Immature natural killer cell (primary cell): ENCODE data around the gene CA12. TPM values are rescaled to one million over a fixed set of nuclear protein-coding genes. Genes with fewer than 3 reads are reported as not detected.
A peak's percentile ranks its signal among the peaks of the same experiment; 100 is the strongest.

ENCODE experiments used
- DNase-seq, 3 donors: peaks; one replicate each; pipeline ENCODE4 v3.0.0; 2022; ENCODE audit warnings: mixed read lengths in 1 of 3
- H3K27ac Mint-ChIP-seq, 6 donors: one replicate each; pipeline ENCODE4 v1.8.0; 2020; ENCODE audit warnings: mixed read lengths in 6 of 6, mild to moderate bottlenecking in 5 of 6, inconsistent platforms in 4 of 6, moderate library complexity in 3 of 6
- H3K27me3 Mint-ChIP-seq, 3 donors: one replicate each; pipeline ENCODE4 v1.8.0; 2020 to 2021; ENCODE audit warnings: low read depth in 3 of 3, mild to moderate bottlenecking in 3 of 3, mixed read lengths in 3 of 3, moderate library complexity in 3 of 3, inconsistent platforms in 1 of 3
- H3K36me3 Mint-ChIP-seq, 3 donors: one replicate each; pipeline ENCODE4 v1.8.0; 2020; ENCODE audit warnings: mixed read lengths in 3 of 3, inconsistent platforms in 2 of 3, mild to moderate bottlenecking in 2 of 3
- H3K4me1 Mint-ChIP-seq, 2 donors: one replicate each; pipeline ENCODE4 v1.8.0; 2020; ENCODE audit warnings: inconsistent platforms in 2 of 2, mild to moderate bottlenecking in 2 of 2, mixed read lengths in 2 of 2, moderate library complexity in 1 of 2
- H3K4me3 Mint-ChIP-seq, 5 donors: one replicate each; pipeline ENCODE4 v1.8.0; 2020; ENCODE audit warnings: mild to moderate bottlenecking in 5 of 5, mixed read lengths in 5 of 5, inconsistent platforms in 3 of 5, moderate library complexity in 3 of 5
- H3K9me3 Mint-ChIP-seq, 6 donors: one replicate each; pipeline ENCODE4 v1.8.0; 2020; ENCODE audit warnings: mild to moderate bottlenecking in 6 of 6, mixed read lengths in 6 of 6, inconsistent platforms in 4 of 6, moderate library complexity in 3 of 6
- polyA plus RNA-seq, 3 donors: library from polyadenylated mRNA; unstranded; fragments of 300-500 nt; fragmentation: Illumina TruSeq; gene quantifications; one replicate each; pipeline ENCODE4 v1.2.3, GENCODE V29; 2021

CA12 gene
- polyA plus RNA-seq, 3 donors from 2014 or later, result not detected

DNA sequence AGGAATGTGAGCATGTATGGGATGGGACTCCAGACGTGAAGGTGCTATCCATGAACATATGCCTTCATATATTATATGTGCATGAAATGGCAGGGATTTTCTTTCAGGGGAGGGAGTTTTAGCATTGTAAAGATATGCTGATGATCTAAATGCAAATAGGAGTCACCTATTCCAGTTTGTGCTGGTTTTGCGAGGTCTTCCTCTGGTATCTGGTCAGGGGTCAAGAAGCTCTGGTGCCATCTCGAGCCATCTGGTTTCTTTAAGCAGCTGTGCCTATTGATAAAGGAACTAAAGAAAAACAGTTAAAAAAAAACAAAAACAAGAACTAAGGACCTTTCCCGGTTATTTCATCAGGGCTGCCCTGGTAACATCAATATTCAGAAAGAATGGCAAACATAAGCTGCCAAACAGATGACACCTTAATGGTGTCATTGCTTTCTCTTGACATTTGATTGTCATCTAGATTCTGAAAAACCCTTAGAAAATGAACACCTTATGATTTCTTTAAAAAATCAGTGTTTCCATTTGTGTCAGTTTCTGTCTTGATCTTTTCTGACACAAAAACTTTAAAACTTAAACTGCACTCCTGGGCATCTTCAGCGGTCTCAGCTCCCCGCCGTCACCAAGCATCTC is 81.6 kb downstream of the CA12 start:
- Mint-ChIP-seq H3K27me3 (no peaks in the 10 kb centered on the region), H3K4me3 (no peak overlapping the region), H3K4me1 (peaks cover 18 to 20% of the 10 kb centered on the region in 2 donors), H3K36me3 (peaks cover 13 to 46% (median 27%) of the 10 kb centered on the region in 3 donors), H3K27ac (no peak overlapping the region), H3K9me3 (no peaks in the 10 kb centered on the region)
- no peak for DNase-seq

DNA sequence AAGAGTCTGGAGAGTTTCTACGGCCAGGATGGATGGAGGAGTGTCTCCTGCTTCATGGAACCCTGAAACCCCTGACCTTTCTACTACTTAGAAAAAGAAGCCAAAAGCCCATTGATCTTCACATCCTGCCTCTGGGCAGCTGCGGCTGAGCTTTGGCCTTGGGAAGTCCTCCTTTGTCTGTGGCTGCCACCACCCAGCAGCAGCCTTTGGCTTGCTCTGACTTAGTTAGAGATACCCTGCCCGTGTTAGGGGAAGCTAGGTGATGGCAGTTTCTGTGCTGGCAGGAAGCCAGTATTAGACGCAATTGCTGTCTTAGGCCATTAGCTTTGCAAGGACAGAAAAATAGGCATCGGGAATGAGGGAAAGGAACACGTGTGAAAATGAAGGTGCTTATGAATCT is 85.5 kb downstream of the CA12 start:
- DNase-seq, result peak in 2 of 3 donors; percentile 10 to 21

DNA sequence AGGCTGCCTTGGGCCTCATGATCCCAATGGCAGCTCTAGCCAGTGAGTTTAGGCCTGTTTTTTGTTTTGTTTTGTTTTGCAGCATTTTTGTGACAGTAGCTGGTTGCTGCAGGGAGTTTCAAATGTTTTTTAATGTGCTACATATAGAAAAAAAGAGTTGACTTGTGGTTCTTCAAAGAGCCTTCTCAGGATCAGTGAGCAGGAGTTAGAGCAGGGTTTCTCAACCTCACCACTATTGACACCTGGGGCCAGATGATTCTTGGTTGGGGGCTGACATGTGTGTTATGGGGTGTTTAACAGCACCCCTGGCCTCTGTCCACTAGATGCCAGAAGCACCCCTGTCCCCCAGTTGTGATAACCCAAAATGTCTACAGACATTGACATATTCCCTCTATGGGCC is 86.3 kb downstream of the CA12 start:
- Mint-ChIP-seq H3K4me1 (peaks cover 18 to 21% of the 10 kb centered on the region in 2 donors), H3K36me3 (peaks cover 4 to 25% (median 8%) of the 10 kb centered on the region in 3 donors), H3K4me3 (no peak overlapping the region), H3K9me3 (no peaks in the 10 kb centered on the region), H3K27ac (peak overlapping the region in 3 of 6 donors; percentile 6 to 64 (median 44)), H3K27me3 (no peaks in the 10 kb centered on the region)
- DNase-seq, result peak in 1 of 3 donors; percentile 6

More for the DNA sequence above, 85.5 kb downstream of the CA12 start:
- H3K4me3 Mint-ChIP-seq, result peak overlapping the region in 4 of 5 donors; percentile 52 to 76 (median 60)
- H3K4me1 Mint-ChIP-seq, result peaks cover 18 to 21% of the 10 kb centered on the region in 2 donors
- peaks cover 4 to 29% (median 8%) of the 10 kb centered on the region in 3 donors for H3K36me3 Mint-ChIP-seq
- no peaks in the 10 kb centered on the region for H3K9me3 Mint-ChIP-seq
- H3K27me3 Mint-ChIP-seq, result no peaks in the 10 kb centered on the region
- peak overlapping the region; percentile 6 to 93 (median 70) for H3K27ac Mint-ChIP-seq

DNA sequence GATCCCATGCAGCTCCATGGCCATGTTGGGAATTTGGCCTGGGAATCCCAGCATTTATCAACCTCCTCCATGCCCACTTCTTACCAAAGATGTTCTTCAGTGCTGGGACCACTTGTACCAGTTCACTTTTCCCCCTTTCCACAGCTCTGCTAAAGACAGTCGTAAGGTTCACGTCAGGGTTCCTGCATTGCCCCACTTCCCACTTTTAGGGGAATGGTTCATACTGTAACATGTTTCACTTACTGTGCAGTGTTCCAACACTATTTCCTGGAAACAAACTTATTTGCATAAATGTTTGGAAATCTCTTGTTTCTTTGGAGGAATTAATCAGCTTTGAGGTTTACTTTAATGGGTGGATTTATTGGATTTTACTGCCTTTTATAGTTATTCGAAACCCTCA is 87.3 kb downstream of the CA12 start:
- no peak for DNase-seq
- Mint-ChIP-seq H3K27ac (no peak overlapping the region), H3K27me3 (no peaks in the 10 kb centered on the region), H3K4me3 (no peak overlapping the region), H3K9me3 (no peaks in the 10 kb centered on the region), H3K36me3 (peaks cover 4 to 22% (median 8%) of the 10 kb centered on the region in 3 donors), H3K4me1 (peaks cover 18 to 21% of the 10 kb centered on the region in 2 donors)

DNA sequence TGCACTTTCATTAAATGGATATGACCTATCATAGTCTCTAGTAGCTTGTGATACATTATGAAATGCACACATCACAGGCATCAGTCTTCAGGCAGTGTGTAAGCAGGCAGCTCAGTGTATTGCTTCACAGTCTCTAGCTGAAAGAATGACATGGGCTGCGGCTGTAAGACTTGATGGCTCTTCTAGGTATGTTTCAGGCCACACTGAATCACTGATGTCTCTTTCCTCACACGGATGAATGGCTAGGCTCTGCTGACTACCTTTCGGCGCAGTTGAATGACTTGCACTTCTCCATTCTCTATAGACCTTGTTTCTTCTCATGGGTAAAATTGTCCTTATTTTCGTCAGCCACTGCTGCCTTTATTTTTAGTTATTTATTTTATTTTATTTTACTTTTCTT is 88.9 kb downstream of the CA12 start:
- Mint-ChIP-seq H3K27me3 (no peaks in the 10 kb centered on the region), H3K4me3 (no peak overlapping the region), H3K27ac (no peak overlapping the region), H3K36me3 (peaks cover under 1 to 20% (median 10%) of the 10 kb centered on the region in 3 donors), H3K4me1 (peaks cover 23 to 30% of the 10 kb centered on the region in 2 donors), H3K9me3 (no peaks in the 10 kb centered on the region)
- DNase-seq, result no peak

DNA sequence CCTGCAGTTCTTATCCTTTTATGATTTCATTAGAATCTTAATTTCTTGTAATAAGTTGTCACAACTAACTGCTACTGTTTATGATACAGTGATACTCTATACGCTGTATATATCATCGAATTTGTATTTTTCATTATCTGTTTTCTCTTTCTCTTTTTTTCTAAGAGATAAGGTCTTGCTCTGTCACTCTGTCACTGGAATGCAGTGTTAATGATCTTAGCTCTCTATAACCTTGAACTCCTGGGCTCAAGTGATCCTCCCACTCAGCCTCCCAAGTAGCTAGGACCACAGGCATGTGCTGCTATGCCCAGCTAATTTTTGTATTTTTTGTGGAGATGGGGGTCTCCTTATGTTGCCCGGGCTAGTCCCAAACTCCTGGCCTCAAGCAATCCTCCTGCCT is 89.4 kb downstream of the CA12 start:
- Mint-ChIP-seq H3K4me1 (peaks cover 23 to 30% of the 10 kb centered on the region in 2 donors), H3K9me3 (no peaks in the 10 kb centered on the region), H3K27me3 (no peaks in the 10 kb centered on the region), H3K27ac (no peak overlapping the region), H3K4me3 (no peak overlapping the region), H3K36me3 (peaks cover 0 to 26% (median 11%) of the 10 kb centered on the region in 3 donors)
- DNase-seq, result no peak

DNA sequence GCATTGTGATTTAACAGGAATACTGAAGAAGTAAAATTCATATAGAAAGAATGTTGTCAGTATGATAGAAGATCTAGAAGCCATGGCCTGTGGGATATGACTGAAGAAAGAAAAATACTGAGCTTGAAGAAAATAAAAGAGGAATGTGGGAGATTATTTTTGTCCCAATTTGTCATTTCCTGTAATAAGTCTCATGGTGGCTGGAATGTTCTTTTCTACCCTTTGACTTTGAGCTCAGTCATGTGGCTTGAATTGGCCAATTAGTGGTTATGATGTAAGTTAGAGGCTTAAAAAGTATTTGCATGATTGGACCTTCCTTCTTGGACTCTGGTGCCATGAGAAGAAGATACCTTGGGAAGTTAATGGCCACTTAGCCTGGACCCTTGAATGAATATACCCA is 90.1 kb downstream of the CA12 start:
- peaks cover 4 to 33% (median 18%) of the 10 kb centered on the region in 3 donors for H3K36me3 Mint-ChIP-seq
- no peaks in the 10 kb centered on the region for H3K27me3 Mint-ChIP-seq
- H3K9me3 Mint-ChIP-seq, result no peaks in the 10 kb centered on the region
- H3K4me3 Mint-ChIP-seq, result no peak overlapping the region
- peaks cover 19 to 24% of the 10 kb centered on the region in 2 donors for H3K4me1 Mint-ChIP-seq
- H3K27ac Mint-ChIP-seq, result no peak overlapping the region
- no peak for DNase-seq

DNA sequence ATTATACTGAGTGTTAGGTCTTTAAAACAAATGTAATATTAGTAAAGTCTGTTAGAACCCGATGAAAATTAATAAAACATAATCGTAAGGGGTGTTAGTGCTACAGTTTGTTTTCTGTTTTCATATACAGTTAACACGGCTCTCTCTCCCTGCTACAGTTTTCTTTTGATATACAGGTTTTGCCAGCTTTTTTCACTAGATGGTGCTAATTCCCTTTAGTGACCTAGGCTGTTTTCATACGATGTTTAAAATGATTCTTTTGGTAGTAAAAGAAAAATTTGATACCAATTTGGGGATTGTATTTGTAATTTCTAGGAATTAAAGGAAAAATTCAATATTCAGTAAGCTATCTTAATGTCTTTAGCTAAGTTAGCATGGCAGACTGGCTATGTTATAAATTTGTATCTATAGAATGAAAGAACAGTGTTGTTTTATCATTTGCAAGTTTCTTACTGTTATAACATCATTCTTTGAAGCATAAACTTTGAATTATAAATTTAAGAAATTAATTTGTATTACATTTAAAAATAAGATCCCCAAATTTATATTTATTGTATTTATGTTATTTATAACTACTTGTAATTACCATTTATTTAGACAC is 92.8 kb downstream of the CA12 start:
- Mint-ChIP-seq H3K4me1 (peaks cover 5 to 9% of the 10 kb centered on the region in 2 donors), H3K27me3 (no peaks in the 10 kb centered on the region), H3K27ac (peak overlapping the region in 1 of 6 donors; percentile 20), H3K36me3 (peaks cover 12 to 24% (median 19%) of the 10 kb centered on the region in 3 donors), H3K4me3 (no peak overlapping the region), H3K9me3 (no peaks in the 10 kb centered on the region)
- peak; percentile 18 to 36 (median 31) for DNase-seq

DNA sequence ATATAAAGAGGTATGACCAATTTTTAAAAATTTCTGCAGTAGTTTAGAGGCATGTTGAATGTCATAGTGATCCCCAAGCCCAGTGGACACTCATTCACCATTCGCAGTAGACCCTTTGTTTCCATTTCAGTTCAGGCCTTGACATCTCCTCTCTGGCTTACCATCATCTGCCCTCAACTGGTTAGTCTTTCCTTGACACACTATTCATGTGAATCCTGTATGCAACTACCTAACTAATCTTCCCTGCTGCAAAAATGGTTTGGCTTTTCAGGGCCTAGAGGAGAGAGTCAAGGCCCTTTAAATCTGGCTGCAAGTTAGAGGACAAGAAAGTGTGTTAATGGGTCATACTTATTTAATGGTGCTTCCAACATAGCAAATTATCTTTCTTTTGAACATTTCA is 93.3 kb downstream of the CA12 start:
- DNase-seq, result no peak
- Mint-ChIP-seq H3K4me3 (no peak overlapping the region), H3K4me1 (peaks cover 9 to 14% of the 10 kb centered on the region in 2 donors), H3K9me3 (no peaks in the 10 kb centered on the region), H3K27me3 (no peaks in the 10 kb centered on the region), H3K36me3 (peaks cover 12 to 24% (median 19%) of the 10 kb centered on the region in 3 donors), H3K27ac (no peak overlapping the region)

DNA sequence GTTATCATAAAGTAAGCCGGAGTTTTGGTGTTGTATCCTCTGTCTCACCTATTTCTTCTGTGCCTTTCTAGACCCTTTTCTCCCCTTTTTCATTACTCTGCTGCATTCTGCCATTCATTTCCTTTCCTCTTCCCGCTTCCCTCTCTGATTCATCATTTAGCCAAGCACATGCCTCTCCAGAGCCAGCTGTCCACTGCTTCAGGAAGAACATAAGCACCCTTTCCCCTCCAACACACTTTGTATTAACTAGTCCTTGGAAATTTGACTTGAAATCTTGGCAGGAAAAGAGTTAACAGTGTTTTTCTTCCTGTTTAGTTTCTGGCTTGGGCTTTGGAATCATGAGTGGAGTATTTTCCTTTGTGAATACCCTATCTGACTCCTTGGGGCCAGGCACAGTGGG is 94.5 kb downstream of the CA12 start:
- Mint-ChIP-seq H3K4me3 (no peak overlapping the region), H3K36me3 (peaks cover 12 to 24% (median 19%) of the 10 kb centered on the region in 3 donors), H3K9me3 (no peaks in the 10 kb centered on the region), H3K27me3 (no peaks in the 10 kb centered on the region), H3K27ac (no peak overlapping the region), H3K4me1 (peaks cover 9 to 15% of the 10 kb centered on the region in 2 donors)
- no peak for DNase-seq

DNA sequence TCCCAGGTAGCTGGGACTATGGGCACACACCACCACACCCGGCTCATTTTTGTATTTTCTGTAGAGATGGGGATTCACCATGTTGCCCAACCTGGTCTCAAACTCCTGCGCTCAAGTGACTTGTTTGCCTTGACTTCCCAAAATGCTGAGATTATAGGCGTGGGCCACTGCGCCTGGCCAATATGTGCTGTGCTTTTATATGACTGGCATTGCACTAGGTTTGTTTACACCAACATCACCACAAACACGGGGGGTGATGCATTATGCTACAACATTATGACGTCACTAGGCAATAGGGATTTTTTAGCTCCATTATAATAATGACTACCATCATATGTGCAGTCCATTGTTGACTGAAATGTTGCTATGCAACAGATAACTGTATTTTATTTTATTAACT is 97.3 kb downstream of the CA12 start:
- no peak overlapping the region for H3K4me3 Mint-ChIP-seq
- H3K36me3 Mint-ChIP-seq, result peaks cover 12 to 24% (median 19%) of the 10 kb centered on the region in 3 donors
- no peaks in the 10 kb centered on the region for H3K9me3 Mint-ChIP-seq
- peaks cover 12 to 22% of the 10 kb centered on the region in 2 donors for H3K4me1 Mint-ChIP-seq
- no peaks in the 10 kb centered on the region for H3K27me3 Mint-ChIP-seq
- no peak for DNase-seq
- H3K27ac Mint-ChIP-seq, result no peak overlapping the region

DNA sequence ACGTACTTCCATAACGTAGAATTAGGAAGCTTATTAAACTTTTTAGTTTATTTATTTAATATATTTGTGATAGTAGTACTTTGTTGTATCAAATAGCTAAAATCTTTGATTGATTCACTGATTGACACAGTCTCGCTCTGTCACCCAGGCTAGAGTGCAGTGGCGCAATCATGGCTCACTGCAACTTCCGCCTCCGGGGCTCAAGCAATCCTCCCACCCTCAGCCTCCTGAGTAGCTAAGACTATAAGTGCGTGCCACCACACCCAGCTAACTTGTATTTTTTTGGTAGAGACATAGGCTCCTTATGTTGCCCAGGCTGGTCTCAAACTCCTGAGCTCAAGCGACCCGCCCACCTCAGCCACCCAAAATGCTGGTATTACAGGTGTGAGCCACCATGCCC is 98.5 kb downstream of the CA12 start:
- no peak overlapping the region for H3K27ac Mint-ChIP-seq
- DNase-seq, result no peak
- H3K27me3 Mint-ChIP-seq, result peaks cover 0 to 3% (median 0%) of the 10 kb centered on the region in 3 donors
- H3K36me3 Mint-ChIP-seq, result peaks cover 12 to 21% (median 14%) of the 10 kb centered on the region in 3 donors
- no peak overlapping the region for H3K4me3 Mint-ChIP-seq
- peaks cover 11 to 22% of the 10 kb centered on the region in 2 donors for H3K4me1 Mint-ChIP-seq
- H3K9me3 Mint-ChIP-seq, result no peaks in the 10 kb centered on the region

DNA sequence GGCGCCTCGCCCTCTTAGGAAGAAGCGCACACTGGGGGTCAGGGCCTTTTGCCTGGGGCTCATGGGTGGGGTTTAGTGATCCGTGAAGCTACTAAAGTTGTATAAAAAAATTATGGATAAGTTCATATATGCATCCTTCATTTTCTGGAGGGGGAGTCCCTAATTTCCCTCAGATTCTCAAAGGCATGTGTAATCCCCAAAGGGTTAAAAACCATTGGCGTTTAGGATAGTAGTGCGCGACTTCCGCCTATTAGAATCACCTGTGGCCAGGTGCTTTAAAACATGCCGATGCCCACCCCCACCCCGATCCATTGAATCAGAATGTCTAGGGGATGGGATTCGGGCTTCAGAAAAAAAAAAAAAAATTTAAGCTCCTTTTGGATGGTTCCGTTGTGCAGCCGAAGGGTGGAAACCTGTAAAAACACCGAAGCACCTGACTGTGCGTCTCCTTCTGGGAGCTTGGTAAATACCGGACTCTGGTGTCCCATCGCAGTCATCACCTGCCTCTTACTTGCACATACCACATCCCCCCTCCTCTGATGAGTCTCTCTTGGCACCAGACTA is 103.7 kb downstream of the CA12 start:
- Mint-ChIP-seq H3K4me3 (peak overlapping the region; percentile 82 to 85 (median 84)), H3K27me3 (peaks cover 0 to 5% (median 2%) of the 10 kb centered on the region in 3 donors), H3K36me3 (no peaks in the 10 kb centered on the region), H3K27ac (peak overlapping the region; percentile 32 to 85 (median 74)), H3K4me1 (peaks cover 37 to 57% of the 10 kb centered on the region in 2 donors), H3K9me3 (no peaks in the 10 kb centered on the region)
- no peak for DNase-seq
